ENCODE results near the gene IQGAP2.
A peak's percentile ranks its signal among the peaks of the same experiment; 100 is the strongest.

Gene IQGAP2

DNA sequence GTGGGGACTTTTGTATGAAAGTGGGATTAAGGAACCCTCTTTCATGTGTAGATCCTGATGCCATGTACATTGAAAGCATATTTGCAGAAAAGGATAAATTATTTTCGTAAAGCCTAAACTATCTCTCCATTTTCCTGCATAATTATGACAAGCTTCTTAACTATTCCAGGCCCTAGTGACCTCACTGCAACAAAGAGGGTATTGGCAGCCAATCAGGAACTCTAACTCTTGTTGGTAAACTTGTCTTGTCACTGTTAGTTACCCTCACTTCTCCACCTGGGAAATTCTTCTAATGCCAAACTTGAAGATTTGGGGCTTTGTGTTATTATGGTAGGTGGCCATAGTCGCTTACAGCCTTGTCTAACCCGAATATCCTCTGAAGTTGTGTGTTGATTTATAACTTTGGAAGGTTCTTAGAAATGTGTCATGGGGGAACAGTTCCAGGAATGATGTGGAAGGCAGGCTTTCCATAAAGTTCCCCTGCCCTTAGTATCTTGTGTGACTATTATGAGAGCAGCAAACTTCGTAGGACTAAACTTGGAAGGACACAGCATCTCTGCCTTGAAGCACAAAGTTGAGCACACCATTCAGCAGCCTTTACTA, 52.5 kb downstream of the IQGAP2 start:
- H3K27me3 ChIP-seq: no peaks in the 10 kb centered on the region
- H3K4me2 ChIP-seq: peak overlapping the region in 2 of 11 experiments; percentile 0 to 31; a peak in 1 of 22 replicates
- peaks cover 18 to 70% (median 23%) of the 10 kb centered on the region in 10 experiments for H3K4me1 ChIP-seq
- peaks cover 0 to 14% (median 4%) of the 10 kb centered on the region in 11 experiments; a peak in 11 of 22 replicates for H3K9me3 ChIP-seq (replicated peaks in 1 of 11)
- H3K27ac ChIP-seq: no peak overlapping the region
- TF ChIP-seq Cebpa-rat (IDR thresholded peaks at IDR 0.05): no peak
- H3K4me3 ChIP-seq: no peak overlapping the region
- no peak overlapping the region for H3K9ac ChIP-seq
- H3K36me3 ChIP-seq: peaks cover 18 to 79% (median 38%) of the 10 kb centered on the region in 11 experiments; a peak in 19 of 22 replicates
- H4K20me1 ChIP-seq: peaks cover 6 to 95% (median 63%) of the 10 kb centered on the region in 11 experiments; a peak in 20 of 22 replicates

- no peaks in the 10 kb centered on the region for H3K27me3 ChIP-seq
- peaks cover 12 to 63% (median 17%) of the 10 kb centered on the region in 10 experiments for H3K4me1 ChIP-seq
- peaks cover 0 to 14% (median 4%) of the 10 kb centered on the region in 11 experiments; a peak in 11 of 22 replicates for H3K9me3 ChIP-seq (replicated peaks in 1 of 11)
- peaks cover 22 to 79% (median 43%) of the 10 kb centered on the region in 11 experiments for H3K36me3 ChIP-seq
- H3K27ac ChIP-seq: no peak overlapping the region
- peak overlapping the region in 1 of 11 experiments; percentile 31; a peak in 1 of 22 replicates for H3K4me2 ChIP-seq
- peaks cover 6 to 95% (median 63%) of the 10 kb centered on the region in 11 experiments; a peak in 20 of 22 replicates for H4K20me1 ChIP-seq
- no peak overlapping the region for H3K9ac ChIP-seq
- no peak overlapping the region for H3K4me3 ChIP-seq
- no peak for TF ChIP-seq Cebpa-rat (IDR thresholded peaks at IDR 0.05)
These were observed 53.2 kb downstream of the IQGAP2 start for GRCh38 chr5:76456258-76456657.

GRCh38 chr5:76457674-76458485, 54.8 kb downstream of the IQGAP2 start:
- Histone ChIP-seq H3K27me3 (no peaks in the 10 kb centered on the region), H3K9ac (no peak overlapping the region), H3K9me3 (replicated peaks in 1 of 11) (peaks cover 0 to 14% (median 4%) of the 10 kb centered on the region in 11 experiments; a peak in 11 of 22 replicates), H3K4me2 (peak overlapping the region in 8 of 11 experiments; percentile 1 to 54 (median 21); a peak in 10 of 22 replicates), H3K27ac (no peak overlapping the region), H4K20me1 (peaks cover 6 to 95% (median 74%) of the 10 kb centered on the region in 11 experiments; a peak in 21 of 22 replicates), H3K4me3 (no peak overlapping the region), H3K4me1 (peaks cover 11 to 54% (median 13%) of the 10 kb centered on the region in 10 experiments; a peak in 19 of 20 replicates), H3K36me3 (peaks cover 33 to 79% (median 53%) of the 10 kb centered on the region in 11 experiments)
- TF ChIP-seq Cebpa-rat (IDR thresholded peaks at IDR 0.05): no peak

DNA sequence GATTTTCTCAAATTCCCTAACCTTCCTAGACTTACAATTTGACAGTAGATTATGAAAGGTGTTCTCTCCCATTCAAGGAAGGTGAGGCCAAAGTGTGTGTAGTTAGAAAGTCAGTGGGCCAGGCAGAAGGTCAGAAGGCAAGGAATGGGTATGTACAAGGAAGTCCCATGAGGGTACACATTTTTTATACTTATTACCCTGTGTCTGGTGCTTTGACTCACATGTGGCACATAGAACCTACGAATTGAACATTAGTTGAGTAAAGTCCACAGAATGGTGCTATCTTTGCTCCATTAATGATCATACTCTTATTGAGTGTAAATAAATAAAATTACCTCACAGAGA, 55.4 kb downstream of the IQGAP2 start:
- Histone ChIP-seq H3K4me3 (no peak overlapping the region), H3K27me3 (no peaks in the 10 kb centered on the region), H3K9ac (no peak overlapping the region), H3K36me3 (peaks cover 38 to 79% (median 58%) of the 10 kb centered on the region in 11 experiments), H4K20me1 (peaks cover 6 to 95% (median 74%) of the 10 kb centered on the region in 11 experiments; a peak in 21 of 22 replicates), H3K4me1 (peaks cover 11 to 48% (median 13%) of the 10 kb centered on the region in 10 experiments; a peak in 19 of 20 replicates), H3K27ac (no peak overlapping the region), H3K9me3 (replicated peaks in 1 of 11) (peaks cover 0 to 13% (median 4%) of the 10 kb centered on the region in 11 experiments; a peak in 11 of 22 replicates), H3K4me2 (peak overlapping the region in 4 of 11 experiments; percentile 10 to 54 (median 28); a peak in 5 of 22 replicates)
- TF ChIP-seq Cebpa-rat (IDR thresholded peaks at IDR 0.05): no peak

DNA sequence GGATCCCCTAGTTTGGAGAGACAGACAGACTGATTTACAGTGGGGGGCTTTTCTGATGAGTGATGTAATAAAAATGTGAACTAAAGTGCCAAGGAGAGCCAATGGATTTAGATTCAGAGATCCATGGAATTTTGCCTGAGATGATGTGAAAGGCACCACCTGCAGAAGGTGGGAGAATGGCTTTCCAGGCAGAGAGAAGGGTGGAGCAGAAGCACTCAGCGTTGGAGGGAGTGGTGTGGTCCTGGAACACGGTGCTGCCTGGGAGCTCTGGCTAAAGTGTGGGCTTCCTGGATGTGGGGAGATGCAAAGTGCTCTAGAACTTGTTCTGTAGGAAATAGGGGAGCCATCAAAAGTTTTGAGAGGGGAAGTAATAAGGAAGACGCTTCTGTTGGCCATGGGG, 57.0 kb downstream of the IQGAP2 start:
- Histone ChIP-seq H3K36me3 (peaks cover 48 to 88% (median 67%) of the 10 kb centered on the region in 11 experiments), H3K4me1 (peaks cover 11 to 46% (median 13%) of the 10 kb centered on the region in 10 experiments; a peak in 19 of 20 replicates), H3K27ac (no peak overlapping the region), H3K9ac (no peak overlapping the region), H3K27me3 (no peaks in the 10 kb centered on the region), H3K4me2 (no peak overlapping the region), H3K4me3 (no peak overlapping the region), H3K9me3 (replicated peaks in 1 of 11) (peaks cover 0 to 13% (median 4%) of the 10 kb centered on the region in 11 experiments; a peak in 8 of 22 replicates), H4K20me1 (peaks cover 6 to 100% (median 68%) of the 10 kb centered on the region in 11 experiments; a peak in 21 of 22 replicates)
- no peak for TF ChIP-seq Cebpa-rat (IDR thresholded peaks at IDR 0.05)

DNA sequence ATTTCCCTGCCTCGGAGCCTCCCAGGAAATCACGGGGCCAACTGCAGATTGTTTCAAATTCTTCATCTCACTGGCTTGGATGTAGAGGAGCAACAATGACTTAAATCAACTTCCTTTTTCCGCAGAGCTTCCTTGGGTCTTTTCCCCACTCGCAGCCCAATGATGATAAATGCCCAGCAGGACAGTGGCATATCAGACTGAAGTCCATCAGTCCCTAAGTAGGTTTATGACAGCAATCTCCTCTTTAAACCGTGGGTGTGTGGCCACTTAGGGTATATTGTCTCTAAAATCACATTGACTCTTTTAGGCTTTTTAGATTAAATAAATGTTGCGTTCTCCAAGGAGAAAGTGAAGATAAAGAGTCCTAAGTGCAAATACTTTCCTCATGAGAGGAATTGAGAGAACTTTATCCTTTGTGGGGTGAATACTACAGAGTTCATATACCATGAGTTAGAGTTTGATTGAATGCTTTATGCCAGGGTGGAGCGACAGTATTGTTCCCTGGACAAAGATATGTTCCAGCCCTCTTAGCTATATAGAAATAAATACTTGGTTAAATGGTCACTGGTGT, 59.1 kb downstream of the IQGAP2 start:
- H3K4me3 ChIP-seq: no peak overlapping the region
- H3K9me3 ChIP-seq (replicated peaks in 1 of 11): peaks cover 0 to 17% (median 7%) of the 10 kb centered on the region in 11 experiments; a peak in 8 of 22 replicates
- H3K27me3 ChIP-seq: no peaks in the 10 kb centered on the region
- TF ChIP-seq Cebpa-rat (IDR thresholded peaks at IDR 0.05): no peak
- no peak overlapping the region for H3K9ac ChIP-seq
- H4K20me1 ChIP-seq: peaks cover 6 to 100% (median 50%) of the 10 kb centered on the region in 11 experiments; a peak in 21 of 22 replicates
- peaks cover 62 to 94% (median 71%) of the 10 kb centered on the region in 11 experiments for H3K36me3 ChIP-seq
- H3K27ac ChIP-seq: no peak overlapping the region
- no peak overlapping the region for H3K4me2 ChIP-seq
- H3K4me1 ChIP-seq: peaks cover 8 to 37% (median 13%) of the 10 kb centered on the region in 10 experiments

GRCh38 chr5:76467216-76467615, 64.1 kb downstream of the IQGAP2 start:
- Histone ChIP-seq H4K20me1 (peaks cover 0 to 100% (median 23%) of the 10 kb centered on the region in 11 experiments; a peak in 11 of 22 replicates), H3K27ac (no peak overlapping the region), H3K36me3 (peaks cover 59 to 96% (median 84%) of the 10 kb centered on the region in 11 experiments), H3K4me2 (peak overlapping the region in 2 of 11 experiments; percentile 32 to 43; a peak in 3 of 22 replicates), H3K4me1 (peaks cover 0 to 62% (median 12%) of the 10 kb centered on the region in 10 experiments; a peak in 11 of 20 replicates), H3K27me3 (no peaks in the 10 kb centered on the region), H3K9me3 (replicated peaks in 1 of 11) (peaks cover 0 to 17% (median 12%) of the 10 kb centered on the region in 11 experiments; a peak in 9 of 22 replicates), H3K9ac (no peak overlapping the region), H3K4me3 (no peak overlapping the region)
- TF ChIP-seq Cebpa-rat (IDR thresholded peaks at IDR 0.05): no peak
